IMR-90 (cell line): ENCODE data around the gene DYNC2LI1. TPM values are rescaled to one million over a fixed set of nuclear protein-coding genes. Genes with fewer than 3 reads are reported as not detected.

Experiments
- ATAC-seq: fragments of 200-7000 bp; cut with Tn5 transposase; 2 replicates; pipeline ENCODE4 v1.9.1; 2020; ENCODE audit warnings: low read depth, mild to moderate bottlenecking, moderate library complexity
- BruUV-seq: library from RNA; stranded (reverse); fragments of 400-500 nt; replicated peaks from 2 replicates; lab custom pipeline; 2021; lab: Mats Ljungman, UMichigan
- CTCF ChIA-PET: fragments of 300-600 bp; formaldehyde crosslinking; extraction: SDS; loops from one replicate; lab custom pipeline; 2021; ENCODE audit warnings: antibody characterized with exemption; lab: Yijun Ruan, JAX
- POLR2A ChIA-PET: fragments of 300-600 bp; sonication (Branson Sonifier 250); formaldehyde crosslinking; loops from one replicate; lab custom pipeline; 2022; ENCODE audit warnings: antibody characterized with exemption; ENCODE audit not compliant: unreplicated experiment; lab: Charles Lee
- DNase-seq: peaks from one replicate; pipeline ENCODE4 v3.0.0; 2013
- H2AFZ ChIP-seq: replicated peaks from 2 replicates; pipeline ENCODE3; 2013; ENCODE audit warnings: low read length, mild to moderate bottlenecking; ENCODE audit not compliant: poor library complexity
- H2AK5ac ChIP-seq: 2 replicates; pipeline ENCODE4 v1.6.1; 2013; ENCODE audit warnings: low read depth, low read length, inconsistent platforms
- H2AK9ac ChIP-seq: replicated peaks from 2 replicates; pipeline ENCODE3; 2013; ENCODE audit warnings: mild to moderate bottlenecking, low read depth, low read length, moderate library complexity; ENCODE audit not compliant: poor library complexity
- H2BK120ac ChIP-seq: 2 replicates; pipeline ENCODE4 v1.6.1; 2013; ENCODE audit warnings: low read depth, low read length, inconsistent platforms
- H2BK15ac ChIP-seq: 3 replicates; pipeline ENCODE4 v1.6.1; 2013; ENCODE audit warnings: low read depth, low read length, inconsistent platforms
- H2BK20ac ChIP-seq: 2 replicates; pipeline ENCODE4 v1.6.1; 2013; ENCODE audit warnings: low read depth, mild to moderate bottlenecking, inconsistent platforms, low read length, moderate library complexity
- H2BK5ac ChIP-seq: 2 replicates; pipeline ENCODE4 v1.6.1; 2013; ENCODE audit warnings: mild to moderate bottlenecking, low read depth, low read length, inconsistent platforms; ENCODE audit not compliant: poor library complexity, severe bottlenecking
- H3K14ac ChIP-seq: replicated peaks from 2 replicates; pipeline ENCODE4 v1.6.1; 2013; ENCODE audit warnings: low read depth, low read length, inconsistent platforms
- H3K18ac ChIP-seq: 2 replicates; pipeline ENCODE4 v1.6.1; 2013; ENCODE audit warnings: low read depth, low read length, control low read depth
- H3K23ac ChIP-seq: 2 replicates; pipeline ENCODE4 v1.6.1; 2013; ENCODE audit warnings: low read depth, low read length, inconsistent platforms
- H3K27ac ChIP-seq: 2 replicates; pipeline ENCODE4 v1.5.1; 2013; ENCODE audit warnings: mild to moderate bottlenecking, control low read depth, low read length; ENCODE audit not compliant: insufficient read depth
- H3K27me3 ChIP-seq: 2 replicates; pipeline ENCODE4 v1.6.1; 2013; ENCODE audit warnings: low read length; ENCODE audit not compliant: control insufficient read depth, insufficient read depth
- H3K36me3 ChIP-seq: 2 replicates; pipeline ENCODE4 v1.6.1; 2013; ENCODE audit warnings: low read length, mixed read lengths; ENCODE audit not compliant: control insufficient read depth, insufficient read depth
- H3K4ac ChIP-seq: 2 replicates; pipeline ENCODE4 v1.6.1; 2013; ENCODE audit warnings: low read depth, low read length, inconsistent platforms
- H3K4me1 ChIP-seq: 2 replicates; pipeline ENCODE4 v1.6.1; 2013; ENCODE audit warnings: low read length, mixed read lengths; ENCODE audit not compliant: control insufficient read depth, insufficient read depth
- H3K4me2 ChIP-seq: 2 replicates; pipeline ENCODE4 v1.6.1; 2013; ENCODE audit warnings: low read depth, mild to moderate bottlenecking, control low read depth, low read length, moderate library complexity
- H3K4me3 ChIP-seq: 2 replicates; pipeline ENCODE4 v1.5.1; 2013; ENCODE audit warnings: low read depth, mild to moderate bottlenecking, control low read depth, low read length, moderate library complexity; ENCODE audit not compliant: insufficient read depth
- H3K56ac ChIP-seq: 2 replicates; pipeline ENCODE4 v1.6.1; 2013; ENCODE audit warnings: low read length, inconsistent platforms; ENCODE audit not compliant: insufficient read depth; ENCODE audit errors: extremely low read depth
- H3K79me1 ChIP-seq, 2 experiments: 2 replicates each; pipeline ENCODE4 v1.6.1; 2013; ENCODE audit warnings: low read length in 2 of 2, inconsistent platforms in 1 of 2, low read depth in 1 of 2
- H3K9ac ChIP-seq: 2 replicates; pipeline ENCODE4 v1.6.1; 2013; ENCODE audit warnings: low read depth, low read length, control low read depth
- H3K9me1 ChIP-seq: 2 replicates; pipeline ENCODE4 v1.6.1; 2013; ENCODE audit warnings: low read length, inconsistent platforms; ENCODE audit not compliant: insufficient read depth
- H3K9me3 ChIP-seq: 2 replicates; pipeline ENCODE4 v1.6.1; 2013; ENCODE audit warnings: low read length; ENCODE audit not compliant: control insufficient read depth, insufficient read depth
- H4K20me1 ChIP-seq: 2 replicates; pipeline ENCODE4 v1.6.1; 2013; ENCODE audit warnings: low read length, inconsistent platforms; ENCODE audit not compliant: insufficient read depth
- H4K5ac ChIP-seq: 2 replicates; pipeline ENCODE4 v1.6.1; 2013; ENCODE audit warnings: mild to moderate bottlenecking, low read depth, low read length, control low read depth
- H4K8ac ChIP-seq, 2 experiments: 2 replicates each; pipeline ENCODE4 v1.6.1; 2013; ENCODE audit warnings: low read depth in 2 of 2, low read length in 2 of 2, control low read depth in 1 of 2, inconsistent platforms in 1 of 2
- H4K91ac ChIP-seq: 2 replicates; pipeline ENCODE4 v1.6.1; 2013; ENCODE audit warnings: low read depth, low read length, inconsistent platforms; ENCODE audit not compliant: insufficient read depth
- BHLHE40 ChIP-seq: fragments of 150-350 bp; IDR thresholded peaks from 2 replicates; pipeline ENCODE4 v1.6.1; 2016; ENCODE audit warnings: mild to moderate bottlenecking, low read depth, low read length
- CEBPB ChIP-seq: IDR thresholded peaks from 2 replicates; pipeline ENCODE4 v1.6.1; 2012; ENCODE audit warnings: low read depth, low read length, improper control_type of control experiment
- CHD1 ChIP-seq: IDR thresholded peaks from 2 replicates; pipeline ENCODE4 v1.6.1; 2012; ENCODE audit warnings: low read depth, low read length, improper control_type of control experiment
- ELK1 ChIP-seq: fragments of 150-350 bp; IDR thresholded peaks from 2 replicates; pipeline ENCODE4 v1.6.1; 2016; ENCODE audit warnings: low read depth, mild to moderate bottlenecking, low read length, moderate library complexity, borderline replicate concordance
- MAZ ChIP-seq: IDR thresholded peaks from 2 replicates; pipeline ENCODE4 v1.6.1; 2012; ENCODE audit warnings: low read depth, mild to moderate bottlenecking, low read length, improper control_type of control experiment, moderate library complexity, borderline replicate concordance
- MXI1 ChIP-seq: IDR thresholded peaks from 2 replicates; pipeline ENCODE4 v1.6.1; 2012; ENCODE audit warnings: low read depth, mild to moderate bottlenecking, low read length, moderate library complexity, borderline replicate concordance
- NFE2L2 ChIP-seq: fragments of 150-350 bp; IDR thresholded peaks from 2 replicates; pipeline ENCODE4 v1.6.1; 2016; ENCODE audit warnings: low read depth, mild to moderate bottlenecking, low read length
- POLR2A ChIP-seq: IDR thresholded peaks from 2 replicates; pipeline ENCODE4 v1.6.1; 2012; ENCODE audit warnings: mild to moderate bottlenecking, low read depth, low read length
- RAD21 ChIP-seq: IDR thresholded peaks from 2 replicates; pipeline ENCODE4 v1.6.1; 2012; ENCODE audit warnings: low read length, improper control_type of control experiment
- RFX5 ChIP-seq: IDR thresholded peaks from 2 replicates; pipeline ENCODE4 v1.8.0; 2012; ENCODE audit warnings: low read depth, mild to moderate bottlenecking, low read length, moderate library complexity
- SMC3 ChIP-seq: fragments of 150-350 bp; IDR thresholded peaks from 2 replicates; pipeline ENCODE4 v1.6.1; 2016; ENCODE audit warnings: low read depth, mild to moderate bottlenecking, antibody characterized with exemption, low read length, moderate library complexity
- USF2 ChIP-seq: fragments of 150-350 bp; IDR thresholded peaks from 2 replicates; pipeline ENCODE4 v1.6.1; 2017; ENCODE audit warnings: mild to moderate bottlenecking, antibody characterized with exemption, low read length, low read depth
- WGBS, 2 experiments: methylation state at CpG; one replicate each; pipeline versions ENCODE4 v1.1.5 to v1.1.7; 2013; ENCODE audit warnings: missing lambda C conversion rate in 2 of 2; ENCODE audit not compliant: insufficient read length in 1 of 2; ENCODE audit errors: extremely low coverage in 2 of 2; 5-methylcytosine and 5-hydroxymethylcytosine counted together
- dilution Hi-C: fragments of 300-500 bp; cut with HindIII; formaldehyde crosslinking; loops from one replicate; pipeline ENCODE4 v1.14.3; 2018; ENCODE audit warnings: low sequenced_read_pairs; ENCODE audit not compliant: unreplicated experiment
- in situ Hi-C: fragments of 300-500 bp; cut with MboI; formaldehyde crosslinking; loops from 3 replicates; pipeline ENCODE4 v1.14.3; 2019; ENCODE audit warnings: low sequenced_read_pairs, inconsistent platforms, mixed read lengths
- intact Hi-C: fragments of 100-400 bp; cut with micrococcal nuclease; formaldehyde crosslinking; loops from 2 replicates; pipeline ENCODE4 v1.10.0; 2022
- polyA plus RNA-seq, 3 experiments: library from polyadenylated mRNA; depleted of rRNA; stranded (reverse); fragments of >200 nt; gene quantifications; 2 replicates each; pipeline ENCODE4 v1.2.3, GENCODE V29; 2012; ENCODE audit warnings: low replicate concordance in 1 of 3
- total RNA-seq: library from RNA; depleted of rRNA; stranded (reverse); fragments of >200 nt; gene quantifications from 2 replicates; pipeline ENCODE4 v1.2.3, GENCODE V29; 2012

The DYNC2LI1 gene
- total and polyA plus RNA-seq, 2 of the 4 experiments (the other 2 are of a cell fraction), result 5.2 to 10.4 TPM

- no peak overlapping the region for H3K4ac ChIP-seq
- H4K20me1 ChIP-seq, result no peaks in the 10 kb centered on the region
- H2BK15ac ChIP-seq, result no peak overlapping the region
- H3K36me3 ChIP-seq, result no peaks in the 10 kb centered on the region
- no peak overlapping the region for H2BK20ac ChIP-seq
- no TSS peak for BruUV-seq
- no peak overlapping the region for H3K4me3 ChIP-seq
- H3K4me2 ChIP-seq, result no peak overlapping the region
- H3K9me3 ChIP-seq, result no peaks in the 10 kb centered on the region
- H3K9me1 ChIP-seq, result no peaks in the 10 kb centered on the region
- H2BK120ac ChIP-seq, result no peak overlapping the region
- ChIA-PET CTCF (no interaction called here), POLR2A (no interaction called here)
- no peak overlapping the region for H4K8ac ChIP-seq
- no peaks in the 10 kb centered on the region for H3K79me1 ChIP-seq
- H4K5ac ChIP-seq, result no peak overlapping the region
- H3K56ac ChIP-seq, result no peak overlapping the region
- no peak for TF ChIP-seq USF2
- no peak for TF ChIP-seq CEBPB
- TF ChIP-seq RFX5, result no peak
- TF ChIP-seq NFE2L2, result no peak
- no peak for TF ChIP-seq ELK1
- no peak for TF ChIP-seq MAZ
- no peak for TF ChIP-seq CHD1
- no peak for TF ChIP-seq MXI1
- TF ChIP-seq RAD21, result no peak
- no peak for TF ChIP-seq BHLHE40
- TF ChIP-seq POLR2A, result no peak
- no peak for TF ChIP-seq SMC3
- WGBS, 2 experiments, result 80% methylated on average over 8 of the region's 21 CpGs; no CpG with 5 or more reads in 1 of the 2 experiments
- H2AFZ ChIP-seq, result no peak overlapping the region
- dilution Hi-C loops, result no loop called here
- no peak overlapping the region for H4K91ac ChIP-seq
- H3K9ac ChIP-seq, result no peak overlapping the region
- DNase-seq, result no peak
- peaks cover 54% of the 10 kb centered on the region for H3K27me3 ChIP-seq
- no peak overlapping the region for H2AK9ac ChIP-seq
- no peak overlapping the region for H3K18ac ChIP-seq
- no peak overlapping the region for H2BK5ac ChIP-seq
- H2AK5ac ChIP-seq, result no peak overlapping the region
- no peak overlapping the region for H3K27ac ChIP-seq
- no peaks in the 10 kb centered on the region for H3K4me1 ChIP-seq
- ATAC-seq, result no peak
- intact Hi-C loops, result no loop called here
- H3K14ac ChIP-seq, result no peak overlapping the region
- in situ Hi-C loops, result no loop called here
- H3K23ac ChIP-seq, result no peak overlapping the region
These were observed 64.2 kb downstream of the DYNC2LI1 start for GRCh38 chr2:43837831-43838559.
